ENCODE results near the gene CYP4F8.

DNA sequence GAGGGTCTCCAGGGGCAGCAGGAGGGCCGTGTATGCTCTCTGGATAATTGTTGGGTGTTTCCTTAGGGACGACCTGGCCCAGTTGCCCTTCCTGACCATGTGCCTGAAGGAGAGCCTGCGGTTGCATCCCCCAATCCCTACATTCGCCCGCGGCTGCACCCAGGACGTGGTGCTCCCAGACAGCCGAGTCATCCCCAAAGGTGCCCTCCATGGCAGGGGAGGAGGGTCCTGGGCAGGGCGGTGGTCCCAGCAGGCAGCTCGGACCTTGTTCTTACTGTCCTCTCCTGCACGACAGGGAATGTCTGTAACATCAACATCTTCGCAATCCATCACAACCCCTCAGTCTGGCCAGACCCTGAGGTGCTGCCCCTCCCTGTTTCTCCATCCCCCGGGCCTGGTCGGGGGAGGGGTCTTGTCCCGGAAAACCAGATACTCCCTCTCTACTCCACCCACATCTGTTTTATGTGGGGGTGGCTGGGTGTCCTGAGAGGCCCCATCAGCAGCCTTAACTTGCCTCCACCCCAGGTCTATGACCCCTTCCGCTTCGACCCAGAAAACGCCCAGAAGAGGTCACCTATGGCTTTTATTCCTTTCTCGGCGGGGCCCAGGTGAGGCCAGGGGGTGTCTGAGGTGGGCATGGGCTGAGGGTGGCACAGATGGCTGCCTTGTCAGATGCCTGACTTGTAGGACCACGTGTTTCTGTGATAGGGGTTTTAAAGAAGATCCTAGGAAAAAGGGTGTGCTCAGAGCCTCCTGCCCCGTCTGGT, 13.4 kb downstream of the CYP4F8 start:
- no peak for TF ChIP-seq EP300 (IDR thresholded peaks at IDR 0.05; ENCODE audit: borderline replicate concordance)
- TF ChIP-seq, protein P1, sequence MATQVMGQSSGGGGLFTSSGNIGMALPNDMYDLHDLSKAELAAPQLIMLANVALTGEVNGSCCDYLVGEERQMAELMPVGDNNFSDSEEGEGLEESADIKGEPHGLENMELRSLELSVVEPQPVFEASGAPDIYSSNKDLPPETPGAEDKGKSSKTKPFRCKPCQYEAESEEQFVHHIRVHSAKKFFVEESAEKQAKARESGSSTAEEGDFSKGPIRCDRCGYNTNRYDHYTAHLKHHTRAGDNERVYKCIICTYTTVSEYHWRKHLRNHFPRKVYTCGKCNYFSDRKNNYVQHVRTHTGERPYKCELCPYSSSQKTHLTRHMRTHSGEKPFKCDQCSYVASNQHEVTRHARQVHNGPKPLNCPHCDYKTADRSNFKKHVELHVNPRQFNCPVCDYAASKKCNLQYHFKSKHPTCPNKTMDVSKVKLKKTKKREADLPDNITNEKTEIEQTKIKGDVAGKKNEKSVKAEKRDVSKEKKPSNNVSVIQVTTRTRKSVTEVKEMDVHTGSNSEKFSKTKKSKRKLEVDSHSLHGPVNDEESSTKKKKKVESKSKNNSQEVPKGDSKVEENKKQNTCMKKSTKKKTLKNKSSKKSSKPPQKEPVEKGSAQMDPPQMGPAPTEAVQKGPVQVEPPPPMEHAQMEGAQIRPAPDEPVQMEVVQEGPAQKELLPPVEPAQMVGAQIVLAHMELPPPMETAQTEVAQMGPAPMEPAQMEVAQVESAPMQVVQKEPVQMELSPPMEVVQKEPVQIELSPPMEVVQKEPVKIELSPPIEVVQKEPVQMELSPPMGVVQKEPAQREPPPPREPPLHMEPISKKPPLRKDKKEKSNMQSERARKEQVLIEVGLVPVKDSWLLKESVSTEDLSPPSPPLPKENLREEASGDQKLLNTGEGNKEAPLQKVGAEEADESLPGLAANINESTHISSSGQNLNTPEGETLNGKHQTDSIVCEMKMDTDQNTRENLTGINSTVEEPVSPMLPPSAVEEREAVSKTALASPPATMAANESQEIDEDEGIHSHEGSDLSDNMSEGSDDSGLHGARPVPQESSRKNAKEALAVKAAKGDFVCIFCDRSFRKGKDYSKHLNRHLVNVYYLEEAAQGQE (IDR thresholded peaks at IDR 0.05; ENCODE audit: low read depth), result no peak
- TF ChIP-seq EGR1 (IDR thresholded peaks at IDR 0.05), result no peak
- TF ChIP-seq, protein P2, sequence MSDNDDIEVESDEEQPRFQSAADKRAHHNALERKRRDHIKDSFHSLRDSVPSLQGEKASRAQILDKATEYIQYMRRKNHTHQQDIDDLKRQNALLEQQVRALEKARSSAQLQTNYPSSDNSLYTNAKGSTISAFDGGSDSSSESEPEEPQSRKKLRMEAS (IDR thresholded peaks at IDR 0.05), result no peak
- no peak for TF ChIP-seq RAD21 (IDR thresholded peaks at IDR 0.05; ENCODE audit: low read depth)
- no peak for TF ChIP-seq YY1 (IDR thresholded peaks at IDR 0.05; ENCODE audit: low read depth)
- TF ChIP-seq, protein P3, sequence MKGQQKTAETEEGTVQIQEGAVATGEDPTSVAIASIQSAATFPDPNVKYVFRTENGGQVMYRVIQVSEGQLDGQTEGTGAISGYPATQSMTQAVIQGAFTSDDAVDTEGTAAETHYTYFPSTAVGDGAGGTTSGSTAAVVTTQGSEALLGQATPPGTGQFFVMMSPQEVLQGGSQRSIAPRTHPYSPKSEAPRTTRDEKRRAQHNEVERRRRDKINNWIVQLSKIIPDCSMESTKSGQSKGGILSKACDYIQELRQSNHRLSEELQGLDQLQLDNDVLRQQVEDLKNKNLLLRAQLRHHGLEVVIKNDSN (IDR thresholded peaks at IDR 0.05), result no peak
- no peak for TF ChIP-seq FOXM1 (IDR thresholded peaks at IDR 0.05; ENCODE audit: borderline replicate concordance, low read depth)
- no peak for TF ChIP-seq ZBTB7A (IDR thresholded peaks at IDR 0.05; ENCODE audit: low read depth)
- no peak for TF ChIP-seq CEBPB (IDR thresholded peaks at IDR 0.05)
- no peak for TF ChIP-seq NFIC (IDR thresholded peaks at IDR 0.05)
- TF ChIP-seq TCF12 (IDR thresholded peaks at IDR 0.05; ENCODE audit: low read depth), result no peak
- TF ChIP-seq TAF1 (IDR thresholded peaks at IDR 0.05; ENCODE audit: low read depth), result no peak
- no peak for TF ChIP-seq TEAD4 (IDR thresholded peaks at IDR 0.05)
